Retinal pigment epithelial cell (primary cell): ENCODE results near the gene DIDO1.

ENCODE experiments used
- DNase-seq: peaks from one replicate; pipeline ENCODE4 v3.0.0-alpha.2; 2010; ENCODE audit warnings: low read depth
- H3K4me3 ChIP-seq: 2 replicates; pipeline ENCODE4 v1.5.1; 2011; ENCODE audit warnings: mild to moderate bottlenecking, low read length, control low read depth, moderate library complexity
- TF ChIP-seq, protein P1 (sequence below): conservative IDR thresholded peaks from 2 replicates; pipeline ENCODE4 v1.5.1; 2011; ENCODE audit warnings: low read depth, low read length, control low read depth, inconsistent platforms

The DIDO1 gene

DNA sequence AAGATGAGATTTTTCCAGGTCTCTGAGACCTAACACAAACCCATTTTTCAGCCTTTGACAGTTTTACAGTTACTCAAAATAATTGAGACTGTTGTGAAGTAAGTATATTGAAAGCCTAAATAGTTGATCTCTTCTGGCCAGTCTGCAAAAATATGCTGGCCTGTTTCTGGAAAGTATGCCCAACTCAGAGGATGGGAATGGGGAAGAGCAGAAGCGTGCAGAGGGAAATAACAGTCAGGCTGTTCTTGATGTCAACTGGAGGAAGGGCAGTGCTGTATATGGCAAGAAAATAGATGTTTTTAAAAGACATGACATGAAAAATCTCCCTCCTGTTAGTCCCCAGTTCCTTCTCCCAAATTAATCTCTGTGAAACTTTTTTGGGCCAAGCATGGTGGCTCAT, 15.5 kb upstream of the DIDO1 start:
- no peak overlapping the region for H3K4me3 ChIP-seq
- no peak for DNase-seq
- TF ChIP-seq, protein P1, sequence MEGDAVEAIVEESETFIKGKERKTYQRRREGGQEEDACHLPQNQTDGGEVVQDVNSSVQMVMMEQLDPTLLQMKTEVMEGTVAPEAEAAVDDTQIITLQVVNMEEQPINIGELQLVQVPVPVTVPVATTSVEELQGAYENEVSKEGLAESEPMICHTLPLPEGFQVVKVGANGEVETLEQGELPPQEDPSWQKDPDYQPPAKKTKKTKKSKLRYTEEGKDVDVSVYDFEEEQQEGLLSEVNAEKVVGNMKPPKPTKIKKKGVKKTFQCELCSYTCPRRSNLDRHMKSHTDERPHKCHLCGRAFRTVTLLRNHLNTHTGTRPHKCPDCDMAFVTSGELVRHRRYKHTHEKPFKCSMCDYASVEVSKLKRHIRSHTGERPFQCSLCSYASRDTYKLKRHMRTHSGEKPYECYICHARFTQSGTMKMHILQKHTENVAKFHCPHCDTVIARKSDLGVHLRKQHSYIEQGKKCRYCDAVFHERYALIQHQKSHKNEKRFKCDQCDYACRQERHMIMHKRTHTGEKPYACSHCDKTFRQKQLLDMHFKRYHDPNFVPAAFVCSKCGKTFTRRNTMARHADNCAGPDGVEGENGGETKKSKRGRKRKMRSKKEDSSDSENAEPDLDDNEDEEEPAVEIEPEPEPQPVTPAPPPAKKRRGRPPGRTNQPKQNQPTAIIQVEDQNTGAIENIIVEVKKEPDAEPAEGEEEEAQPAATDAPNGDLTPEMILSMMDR = no peak

DNA sequence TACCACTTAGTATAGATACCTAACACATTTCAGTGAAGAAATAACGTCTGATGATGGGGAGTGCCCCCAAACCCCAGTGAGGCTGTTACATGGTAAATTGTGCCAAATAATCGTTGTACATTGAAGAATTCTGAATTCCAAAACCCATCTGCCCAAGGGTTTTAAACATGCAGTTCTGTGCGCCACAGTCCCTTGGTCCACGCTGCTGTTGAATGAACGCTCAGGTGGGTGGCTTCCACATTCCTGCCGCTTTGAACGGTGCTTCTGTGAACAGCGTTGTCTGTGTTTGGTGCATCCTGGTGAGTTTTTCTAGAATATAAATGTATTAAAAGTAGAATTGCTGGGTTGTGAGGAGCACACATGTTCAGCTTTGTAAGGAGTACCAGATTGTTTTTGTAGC, 14.6 kb upstream of the DIDO1 start:
- TF ChIP-seq, protein P1 = no peak
- H3K4me3 ChIP-seq = no peak overlapping the region
- no peak for DNase-seq

DNA sequence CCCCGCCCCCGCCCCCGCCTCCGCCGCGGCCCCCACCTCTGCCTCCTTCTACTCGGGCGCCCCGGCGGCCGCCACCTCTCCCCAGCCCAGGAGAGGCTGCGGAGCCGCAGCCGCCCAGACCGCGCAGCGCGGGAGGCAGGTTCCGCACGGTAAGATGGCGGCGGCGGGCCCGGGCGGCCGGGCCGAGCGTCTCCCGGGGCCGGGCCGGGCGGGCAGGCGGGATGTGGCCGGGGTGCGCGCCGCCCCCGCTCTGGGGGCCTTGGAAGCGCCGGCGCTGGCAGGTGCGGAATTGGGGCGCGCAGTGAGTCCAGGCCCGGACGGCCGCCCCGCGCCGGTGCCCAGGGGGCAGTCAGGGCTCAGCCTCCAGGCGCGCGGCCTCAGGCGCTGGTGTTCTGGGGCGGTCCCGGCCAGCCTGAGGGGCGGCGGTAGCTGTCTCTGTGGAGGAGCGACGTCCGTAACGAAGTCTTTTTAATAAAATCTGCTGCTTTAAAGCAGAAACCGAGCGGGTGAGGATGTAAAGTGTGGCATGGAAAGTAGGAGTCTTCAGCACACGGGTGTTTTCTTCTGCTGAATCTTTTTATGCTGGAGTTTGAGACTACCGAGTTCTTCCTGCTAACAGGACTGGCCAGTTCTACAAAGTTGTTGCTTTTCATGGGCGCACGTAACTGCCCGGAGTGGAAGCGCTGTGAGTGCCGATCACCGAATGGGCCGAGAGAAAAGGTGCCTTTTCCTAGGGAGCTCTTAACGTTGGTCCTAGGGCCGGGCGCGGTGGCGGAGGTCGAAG, 12.0 kb upstream of the DIDO1 start, which contains the start of gene GID8:
Gene GID8, plus strand, starts transcription at position 43 of the 784 bp plus-strand sequence. CDS start 3,356 bp downstream, outside the sequence.
- H3K4me3 ChIP-seq = peak within 1 kb of the TSS; percentile 88
- DNase-seq = no peak
- TF ChIP-seq, protein P1 = no peak

DNA sequence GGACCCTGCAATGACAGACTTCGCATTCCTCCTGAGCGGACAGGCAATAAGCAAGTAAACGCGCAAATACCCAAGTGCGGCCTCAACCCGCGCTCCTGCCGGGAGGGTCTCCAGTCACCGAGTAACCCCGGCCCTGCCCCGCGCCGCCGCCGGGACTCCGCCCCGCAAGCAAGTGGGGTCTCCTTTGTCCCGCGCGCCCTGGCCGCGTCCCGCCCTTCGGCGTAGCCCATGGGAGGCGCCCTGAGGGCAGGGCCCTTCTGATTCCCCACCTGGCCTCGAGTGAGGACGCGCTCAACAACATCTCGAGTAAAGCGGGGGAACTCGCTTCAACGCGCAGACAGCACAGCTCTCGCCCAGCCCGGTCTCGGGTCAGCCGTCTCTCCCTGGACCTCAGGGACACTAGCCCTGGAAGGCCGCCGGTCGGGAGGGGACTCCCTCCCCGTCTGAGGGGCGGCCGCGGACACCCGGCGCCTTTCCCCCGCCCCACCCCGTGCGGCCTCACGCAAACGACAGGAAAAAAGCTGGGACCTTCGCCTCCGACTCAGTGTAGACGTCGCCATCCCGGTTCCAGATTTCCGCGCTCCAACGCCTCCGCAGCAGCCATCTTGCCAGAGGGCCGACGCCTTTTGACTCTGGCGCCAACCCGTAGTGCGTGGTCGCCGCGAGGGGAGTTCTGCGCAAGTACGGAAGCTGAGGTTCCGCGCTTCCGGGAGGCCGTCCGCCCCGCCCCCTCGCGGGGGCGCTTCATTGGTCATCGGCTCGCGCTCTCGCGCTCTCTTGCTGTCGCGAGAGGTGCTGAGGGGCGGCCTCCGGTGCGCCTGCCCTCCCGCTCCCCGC, 11.2 kb upstream of the DIDO1 start:
- TF ChIP-seq, protein P1 = no peak
- DNase-seq = peak; percentile 91
- peak overlapping the region; percentile 88 for H3K4me3 ChIP-seq

DNA sequence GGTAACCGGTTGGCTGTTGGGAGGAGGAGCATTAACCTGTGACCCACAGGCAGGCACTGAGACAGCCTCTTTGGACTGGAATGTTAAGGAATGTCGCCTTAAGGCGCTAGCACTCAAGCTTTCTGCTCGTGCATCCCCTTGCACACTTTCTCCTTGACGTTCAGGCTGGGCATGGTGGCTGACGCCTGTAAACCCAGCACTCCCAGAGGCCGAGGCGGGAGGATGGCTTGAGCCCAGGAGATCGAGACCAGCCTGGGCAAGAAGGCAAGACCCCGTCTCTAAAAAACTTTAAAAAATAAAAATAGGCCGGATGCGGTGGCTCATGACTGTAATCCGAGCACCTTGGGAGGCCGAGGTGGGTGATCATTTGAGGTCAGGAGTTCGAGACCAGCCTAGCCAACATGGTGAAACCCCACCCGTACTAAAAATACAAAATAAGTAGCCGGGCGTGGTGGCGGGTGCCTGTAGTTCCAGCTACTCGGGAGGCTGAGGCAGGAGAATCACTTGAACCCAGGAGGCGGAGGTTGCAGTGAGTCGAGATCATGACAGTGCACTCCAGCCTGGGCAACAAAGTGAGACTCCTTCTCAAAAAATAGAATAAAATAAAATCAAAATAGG, 9.8 kb upstream of the DIDO1 start:
- TF ChIP-seq, protein P1 = no peak
- peak overlapping the region; percentile 88 for H3K4me3 ChIP-seq
- DNase-seq = peak; percentile 48

DNA sequence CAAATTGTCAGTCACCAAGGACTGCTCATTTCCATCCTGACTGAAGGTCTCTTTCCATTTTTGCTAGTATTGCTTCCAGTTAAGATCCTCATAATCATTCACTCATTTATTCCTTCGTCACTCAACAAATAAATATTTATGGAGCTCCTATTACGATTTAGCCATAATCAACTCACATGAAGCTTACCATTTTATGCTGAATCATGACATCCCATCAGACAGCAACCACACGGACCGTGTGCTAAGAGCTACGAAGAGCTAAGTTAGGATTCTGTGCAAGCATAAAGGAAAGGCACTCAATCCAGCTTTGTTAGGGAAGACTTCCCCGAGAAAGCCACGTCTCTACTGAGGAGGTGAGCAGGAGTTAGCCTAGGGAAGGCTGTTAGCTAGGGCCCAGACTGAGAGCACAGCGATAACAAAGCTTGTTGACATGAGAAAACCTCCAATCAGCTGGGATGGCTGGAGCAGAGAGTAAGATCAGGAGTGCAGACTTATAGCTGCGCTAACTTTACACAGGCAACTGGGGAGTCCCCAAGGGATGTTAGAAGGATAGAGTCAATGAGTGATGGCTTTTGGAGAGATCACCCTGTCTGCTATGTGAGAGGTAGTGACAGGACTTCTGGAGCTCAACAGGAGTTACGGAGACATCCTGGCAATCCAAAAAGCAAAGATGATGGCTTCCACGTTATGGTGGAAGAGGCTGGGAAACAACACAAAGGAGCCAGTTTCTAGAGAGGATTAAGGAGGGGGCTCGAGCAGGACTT, 9.1 kb upstream of the DIDO1 start:
- no peak for DNase-seq
- H3K4me3 ChIP-seq = peak overlapping the region; percentile 15
- TF ChIP-seq, protein P1 = no peak
